Dermis lymphatic vessel endothelial cell (primary cell): Measurements from ENCODE around the gene NCR2. TPM values are rescaled to one million over a fixed set of nuclear protein-coding genes. Genes with fewer than 3 reads are reported as not detected.

Experiments used
- total RNA-seq: library from RNA; depleted of rRNA; stranded (reverse); fragments of >200 nt; gene quantifications from 2 replicates; pipeline ENCODE4 v1.2.1, GENCODE V29; 2014

NCR2 gene
- not detected in 2 replicates for total RNA-seq

GRCh38 chr6:41335296-41335695 is at the start of gene NCR2:
Gene NCR2, plus strand, starts transcription at chr6:41335608. Its CDS starts 269 bp downstream, at chr6:41335877.

GRCh38 chr6:41286544-41287346 is 48.7 kb upstream of the NCR2 start, which contains the start of gene TREM1:
Gene TREM1, minus strand, starts transcription at chr6:41286682. Its CDS starts 27 bp downstream, at chr6:41286655.

Other genes with a start within 250 kb of the NCR2 start
- not detected in 2 replicates for gene TREML1, start 181.3 kb upstream of the NCR2 start, total RNA-seq
- not detected in 2 replicates for gene TREM2, start 172.5 kb upstream of the NCR2 start, total RNA-seq
- gene TREML2, start 134.5 kb upstream of the NCR2 start, total RNA-seq, result not detected in 2 replicates
- not detected in 2 replicates for gene TREML4, start 107.3 kb upstream of the NCR2 start, total RNA-seq
- not detected in 2 replicates for gene TREM1, start 48.9 kb upstream of the NCR2 start, total RNA-seq
- gene FOXP4, start 210.8 kb downstream of the NCR2 start, total RNA-seq, result 3.8 and 3.9 TPM in 2 replicates